B cell (primary cell): ENCODE data around the gene DLG1. TPM values are rescaled to one million over a fixed set of nuclear protein-coding genes. Genes with fewer than 3 reads are reported as not detected.

Experiments
- ATAC-seq: fragments of 200-7000 bp; cut with Tn5 transposase; one replicate; pipeline ENCODE4 v1.10.0; 2021; ENCODE audit warnings: low read depth, mild to moderate bottlenecking, moderate number of reproducible peaks, moderate library complexity
- CTCF ChIA-PET: fragments of 350-600 bp; sonication (Branson Sonifier 250); formaldehyde crosslinking; loops from one replicate; lab custom pipeline; 2021; ENCODE audit warnings: antibody characterized with exemption, inconsistent platforms; lab: Charles Lee
- POLR2A ChIA-PET: fragments of 350-600 bp; sonication (Branson Sonifier 250); formaldehyde crosslinking; loops from one replicate; lab custom pipeline; 2021; ENCODE audit warnings: antibody characterized with exemption; lab: Charles Lee
- DNase-seq: peaks from one replicate; pipeline ENCODE4 v3.0.0; 2013
- H2AFZ ChIP-seq: 2 replicates; pipeline ENCODE4 v1.6.1; 2012; ENCODE audit warnings: mild to moderate bottlenecking, low read depth, low read length; ENCODE audit not compliant: insufficient read depth, poor library complexity, severe bottlenecking
- H3K27ac ChIP-seq, 2 donors: 1 replicate in 1 of 2; 2 replicates in 1 of 2; pipeline ENCODE4 v1.5.1; 2012 to 2013; ENCODE audit warnings: low read length in 2 of 2, mild to moderate bottlenecking in 2 of 2, moderate library complexity in 1 of 2
- H3K27me3 ChIP-seq, 4 experiments: fragments of 200-600 bp in 1 of 4; sonication (generic) in 1 of 4; replicated peaks in 1 of 4; 1 replicate in 2 of 4; 2 replicates in 2 of 4; pipeline versions ENCODE4 v1.6.1 to v1.7.0; 2013 to 2016; ENCODE audit warnings: low read length in 3 of 4, mild to moderate bottlenecking in 2 of 4, mixed read lengths in 1 of 4, moderate library complexity in 1 of 4; ENCODE audit not compliant: insufficient read depth in 4 of 4, control insufficient read depth in 3 of 4; ENCODE audit errors: control extremely low read depth in 1 of 4
- H3K36me3 ChIP-seq, 2 experiments: replicated peaks in 1 of 2; 1 replicate in 1 of 2; 2 replicates in 1 of 2; pipeline versions ENCODE4 v1.6.1 to v1.7.1; 2013; ENCODE audit warnings: low read length in 1 of 2; ENCODE audit not compliant: insufficient read depth in 2 of 2, control insufficient read depth in 1 of 2; ENCODE audit errors: control extremely low read depth in 1 of 2, extremely low read depth in 1 of 2
- H3K4me1 ChIP-seq, 2 donors: fragments of 200-600 bp in 1 of 2; sonication (generic) in 1 of 2; 1 replicate in 1 of 2; 2 replicates in 1 of 2; pipeline versions ENCODE4 v1.5.1 to v1.6.1; 2013 to 2017; ENCODE audit warnings: low read length in 2 of 2; ENCODE audit not compliant: control insufficient read depth in 2 of 2, insufficient read depth in 2 of 2
- H3K4me2 ChIP-seq: replicated peaks from 2 replicates; pipeline ENCODE3; 2012; ENCODE audit warnings: mild to moderate bottlenecking, low read depth, low read length; ENCODE audit not compliant: poor library complexity, severe bottlenecking
- H3K4me3 ChIP-seq, 5 experiments: fragments of 200-600 bp in 1 of 5; sonication (generic) in 1 of 5; 1 replicate in 3 of 5; 2 replicates in 2 of 5; pipeline versions ENCODE4 v1.5.1 to v1.7.0; 2011 to 2016; ENCODE audit warnings: low read length in 4 of 5, mild to moderate bottlenecking in 4 of 5, low read depth in 2 of 5, control low read depth in 1 of 5, moderate library complexity in 1 of 5; ENCODE audit not compliant: insufficient read depth in 1 of 5; ENCODE audit errors: control extremely low read depth in 1 of 5, extremely low read depth in 1 of 5
- H3K79me2 ChIP-seq: fragments of 200-600 bp; sonication (generic); one replicate; pipeline ENCODE4 v1.6.0; 2016; ENCODE audit warnings: low read length; ENCODE audit not compliant: control insufficient read depth, insufficient read depth
- H3K9ac ChIP-seq: fragments of 200-600 bp; sonication (generic); 2 replicates; pipeline ENCODE4 v1.6.1; 2017; ENCODE audit warnings: mild to moderate bottlenecking, low read length, moderate library complexity
- H3K9me3 ChIP-seq, 3 donors: one replicate each; pipeline versions ENCODE4 v1.6.1 to v1.7.1; 2013; ENCODE audit warnings: low read length in 2 of 3; ENCODE audit not compliant: control insufficient read depth in 2 of 3, insufficient read depth in 1 of 3; ENCODE audit errors: control extremely low read depth in 1 of 3
- H4K20me1 ChIP-seq: 2 replicates; pipeline ENCODE4 v1.6.0; 2012; ENCODE audit warnings: mild to moderate bottlenecking, low read length; ENCODE audit not compliant: insufficient read depth, control insufficient read depth, poor library complexity, severe bottlenecking
- H3K27ac Mint-ChIP-seq: one replicate; pipeline ENCODE4 v1.8.0; 2021; ENCODE audit warnings: mixed read lengths
- H3K27me3 Mint-ChIP-seq: one replicate; pipeline ENCODE4 v1.8.0; 2021; ENCODE audit warnings: mixed read lengths
- H3K4me1 Mint-ChIP-seq: one replicate; pipeline ENCODE4 v1.8.0; 2021; ENCODE audit warnings: mixed read lengths
- H3K4me3 Mint-ChIP-seq: one replicate; pipeline ENCODE4 v1.8.0; 2021; ENCODE audit warnings: mixed read lengths
- H3K9me3 Mint-ChIP-seq: one replicate; pipeline ENCODE4 v1.8.0; 2022; ENCODE audit warnings: mixed read lengths; ENCODE audit not compliant: insufficient read depth
- CTCF ChIP-seq: fragments of 200-600 bp; IDR thresholded peaks from one replicate; pipeline ENCODE4 v1.8.0; 2022; ENCODE audit warnings: antibody characterized with exemption, mild to moderate bottlenecking
- EZH2 ChIP-seq: IDR thresholded peaks from 2 replicates; pipeline ENCODE4 v1.6.1; 2012; ENCODE audit warnings: borderline replicate concordance, low read depth, mild to moderate bottlenecking, moderate library complexity, low read length; ENCODE audit not compliant: insufficient read depth, poor library complexity, severe bottlenecking
- WGBS: methylation state at CpG from one replicate; pipeline ENCODE4 v1.1.5; 2013; ENCODE audit warnings: missing lambda C conversion rate; ENCODE audit not compliant: insufficient coverage; 5-methylcytosine and 5-hydroxymethylcytosine counted together
- intact Hi-C: fragments of 100-400 bp; cut with micrococcal nuclease; formaldehyde crosslinking; loops from one replicate; pipeline ENCODE4 v1.10.0; 2022
- polyA plus RNA-seq: library from polyadenylated mRNA; depleted of rRNA; stranded (reverse); fragments of >200 nt; gene quantifications from 2 replicates; pipeline ENCODE4 v1.2.3, GENCODE V29; 2012
- total RNA-seq, 2 donors: library from RNA; stranded (reverse); fragments of 120-200 nt in 1 of 2; gene quantifications; 1 replicate in 1 of 2; 2 replicates in 1 of 2; pipeline versions ENCODE4 v1.2.3 to v1.2.4, GENCODE V29; 2013 to 2022

DLG1 gene
- total and polyA plus RNA-seq, 2 donors (not counting 1 experiment from before 2014, with no cell fraction given): 23.4 to 114 TPM

GRCh38 chr3:197002701-197003454 lies 295.5 kb downstream of the DLG1 start:
- no peak overlapping the region for H3K27ac Mint-ChIP-seq

More at GRCh38 chr3:197002701-197003454, 295.5 kb downstream of the DLG1 start:
- no peak overlapping the region for H3K4me3 Mint-ChIP-seq
- intact Hi-C loops: loop anchor here (1.0 to 2.0 kb wide), 3 partner anchors 24 to 184 kb away; partner anchors contain the start of gene MELTF
- no peaks in the 10 kb centered on the region for H3K9me3 Mint-ChIP-seq
- Histone ChIP-seq H3K9ac (peak overlapping the region; percentile 66), H3K4me2 (peak overlapping the region; percentile 96), H3K27ac (no peak overlapping the region), H3K36me3 (no peaks in the 10 kb centered on the region), H4K20me1 (no peaks in the 10 kb centered on the region), H3K4me3 (peak overlapping the region in 3 of 5 experiments; percentile 56 to 59 (median 58)), H3K79me2 (no peaks in the 10 kb centered on the region), H3K4me1 (peaks cover 7 to 13% of the 10 kb centered on the region in 2 donors), H3K27me3 (peaks cover 0 to 10% (median 4%) of the 10 kb centered on the region in 4 experiments), H3K9me3 (peaks cover 0 to 10% (median 0%) of the 10 kb centered on the region in 3 donors), H2AFZ (peak overlapping the region; percentile 89)
- TF ChIP-seq CTCF: peak; percentile 75
- no peak for TF ChIP-seq EZH2
- peak; percentile 81 for ATAC-seq
- WGBS: under 1% methylated on average over 111 of the region's 113 CpGs
- DNase-seq: peak; percentile 89
- peaks cover 15% of the 10 kb centered on the region for H3K4me1 Mint-ChIP-seq
- POLR2A ChIA-PET: interaction anchor here (0.7 to 2.9 kb wide), 2 partner anchors 20 to 27 kb away, joined by 4 to 13 read pairs; partner anchors contain the start of gene MELTF
- CTCF ChIA-PET: interaction anchor here (0.7 to 7.2 kb wide), 10 partner anchors 9 to 189 kb away, joined by 3 to 64 read pairs (median 6); partner anchors contain the start of genes MELTF and NCBP2
- H3K27me3 Mint-ChIP-seq: peaks cover 15% of the 10 kb centered on the region
